ENCODE results near the gene DDIT4. TPM values are rescaled to one million over a fixed set of nuclear protein-coding genes. Genes with fewer than 3 reads are reported as not detected.

Gene DDIT4
- 325 to 408 TPM (median 405 TPM) in 5 replicates for total RNA-seq (2022; extraction: Qiagen RNA extraction)

DNA sequence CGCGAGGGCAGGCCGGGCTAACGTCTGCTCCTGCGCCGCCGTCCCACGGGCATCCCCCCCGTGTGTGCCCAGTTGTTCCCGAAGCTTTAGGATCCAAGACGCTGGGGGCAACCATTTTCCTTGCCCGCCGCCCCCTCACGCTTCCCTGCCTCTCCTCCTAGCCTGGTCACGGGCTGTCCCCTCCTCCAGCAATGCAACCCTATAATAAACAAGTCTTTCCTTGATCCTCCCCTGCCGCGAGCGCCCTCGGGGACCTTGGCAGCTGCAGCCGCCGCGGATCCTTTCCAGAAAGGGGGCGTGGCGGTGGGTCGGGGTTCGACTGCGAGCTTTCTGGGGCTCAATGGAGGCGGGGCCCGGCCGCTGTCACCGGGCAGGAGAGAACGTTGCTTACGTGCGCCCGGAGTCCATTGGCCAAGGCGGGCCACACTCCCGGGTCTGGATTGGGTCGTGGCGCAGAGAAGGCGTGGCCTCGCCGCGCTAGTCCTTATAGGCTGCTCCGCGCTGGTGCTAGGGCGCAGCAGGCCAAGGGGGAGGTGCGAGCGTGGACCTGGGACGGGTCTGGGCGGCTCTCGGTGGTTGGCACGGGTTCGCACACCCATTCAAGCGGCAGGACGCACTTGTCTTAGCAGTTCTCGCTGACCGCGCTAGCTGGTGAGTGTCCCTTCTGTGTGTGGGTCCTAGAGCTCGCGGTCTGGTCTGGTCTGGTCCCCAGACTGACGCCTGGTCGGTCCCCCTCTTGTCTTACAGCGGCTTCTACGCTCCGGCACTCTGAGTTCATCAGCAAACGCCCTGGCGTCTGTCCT lies at the start of gene DDIT4:
DDIT4 (plus strand) TSS at position 515 of the 803 bp plus-strand sequence. CDS start 293 bp downstream, outside the sequence.

Other genes starting within 250 kb of the DDIT4 start
- 0.29 to 0.53 TPM (median 0.37 TPM) in 5 replicates for gene SPOCK2, start 185.4 kb upstream of the DDIT4 start, total RNA-seq (2022; extraction: Qiagen RNA extraction)
- 60.5 to 89.7 TPM (median 86.2 TPM) in 5 replicates for gene ANAPC16, start 57.9 kb upstream of the DDIT4 start, total RNA-seq (2022; extraction: Qiagen RNA extraction)
- 33.9 to 50.6 TPM (median 39.1 TPM) in 5 replicates for gene ASCC1, start 57.6 kb upstream of the DDIT4 start, total RNA-seq (2022; extraction: Qiagen RNA extraction)
- gene DNAJB12, start 81.0 kb downstream of the DDIT4 start, total RNA-seq (2022; extraction: Qiagen RNA extraction), result 30.9 to 35.8 TPM (median 32.3 TPM) in 5 replicates